ENCODE measurements around the gene PIP4K2B. TPM values are rescaled to one million over a fixed set of nuclear protein-coding genes. Genes with fewer than 3 reads are reported as not detected.

Gene PIP4K2B
- total and polyA plus RNA-seq, 9 of the 15 experiments (the other 6 are each of a cell fraction or from before 2014, with no cell fraction given) = 3.7 to 29.9 (median 23.0) TPM

DNA sequence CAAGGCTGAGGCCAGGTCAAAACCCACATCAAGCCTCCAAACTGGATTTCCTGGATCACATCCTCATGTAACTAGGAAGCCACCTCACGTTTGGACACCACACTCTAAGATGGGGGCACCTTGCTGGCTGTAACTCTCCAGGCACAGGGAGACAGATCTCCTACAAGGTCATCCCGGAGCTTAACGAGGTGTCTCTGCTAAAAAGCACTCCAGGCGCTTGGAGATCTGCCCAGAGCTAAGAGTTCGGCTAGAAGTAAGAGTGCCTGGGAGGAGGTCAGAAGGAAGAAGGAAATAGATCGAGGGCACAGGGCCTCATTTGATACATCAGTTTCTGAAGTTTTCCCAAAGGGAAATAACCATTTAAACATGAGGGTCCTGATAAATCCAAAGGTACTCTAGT lies 30.9 kb downstream of the PIP4K2B start:
- ChIA-PET POLR2A (interaction anchor here (0.6 to 1.5 kb wide), 2 partner anchors 11 to 16 kb away, joined by 3 read pairs; no protein-coding TSS in a partner anchor), CTCF (ENCODE audit: low intra/inter-chr PET ratio) (no interaction called here)
- Histone ChIP-seq H2AFZ (ENCODE audit: low read depth, low read length) (no peak overlapping the region), H3K4me2 (ENCODE audit: insufficient read depth, low read length) (no peak overlapping the region), H3K79me2 (ENCODE audit: control insufficient read depth, insufficient read depth, low read length) (no peaks in the 10 kb centered on the region), H3K9me1 (ENCODE audit: control insufficient read depth, insufficient read depth, low read length) (no peaks in the 10 kb centered on the region), H3K36me3 (ENCODE audit: control insufficient read depth, insufficient read depth, low read length) (peaks cover 93% of the 10 kb centered on the region), H3K27ac (ENCODE audit: extremely low read depth, low read depth, low read length) (no peak overlapping the region), H3K4me3 (no peak overlapping the region), H3K9ac (ENCODE audit: insufficient read depth in 1 of 2, low read depth in 2 of 2, low read length in 2 of 2) (no peak overlapping the region), H3K9me3 (replicated peaks; ENCODE audit: control insufficient read depth, insufficient read depth, low read depth, low read length) (no peaks in the 10 kb centered on the region), H4K20me1 (replicated peaks; ENCODE audit: control insufficient read depth, insufficient read depth, low read length) (no peaks in the 10 kb centered on the region; the same call in 1 of the 2 replicates), H3K4me1 (replicated peaks in 1 of 2; ENCODE audit: control insufficient read depth in 2 of 2, insufficient read depth in 2 of 2, low read length in 2 of 2) (no peaks in the 10 kb centered on the region), H3K27me3 (ENCODE audit: control insufficient read depth in 2 of 2, insufficient read depth in 2 of 2, low read length in 2 of 2) (no peaks in the 10 kb centered on the region)
- 74% methylated on average over 6 of the region's 6 CpGs for WGBS (ENCODE audit: insufficient coverage, low coverage, missing lambda C conversion rate)
- intact Hi-C loops (cut with micrococcal nuclease) = no loop called here
- TF ChIP-seq, protein P1, sequence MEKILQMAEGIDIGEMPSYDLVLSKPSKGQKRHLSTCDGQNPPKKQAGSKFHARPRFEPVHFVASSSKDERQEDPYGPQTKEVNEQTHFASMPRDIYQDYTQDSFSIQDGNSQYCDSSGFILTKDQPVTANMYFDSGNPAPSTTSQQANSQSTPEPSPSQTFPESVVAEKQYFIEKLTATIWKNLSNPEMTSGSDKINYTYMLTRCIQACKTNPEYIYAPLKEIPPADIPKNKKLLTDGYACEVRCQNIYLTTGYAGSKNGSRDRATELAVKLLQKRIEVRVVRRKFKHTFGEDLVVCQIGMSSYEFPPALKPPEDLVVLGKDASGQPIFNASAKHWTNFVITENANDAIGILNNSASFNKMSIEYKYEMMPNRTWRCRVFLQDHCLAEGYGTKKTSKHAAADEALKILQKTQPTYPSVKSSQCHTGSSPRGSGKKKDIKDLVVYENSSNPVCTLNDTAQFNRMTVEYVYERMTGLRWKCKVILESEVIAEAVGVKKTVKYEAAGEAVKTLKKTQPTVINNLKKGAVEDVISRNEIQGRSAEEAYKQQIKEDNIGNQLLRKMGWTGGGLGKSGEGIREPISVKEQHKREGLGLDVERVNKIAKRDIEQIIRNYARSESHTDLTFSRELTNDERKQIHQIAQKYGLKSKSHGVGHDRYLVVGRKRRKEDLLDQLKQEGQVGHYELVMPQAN (IDR thresholded peaks at IDR 0.05; ENCODE audit: borderline replicate concordance) = no peak
- no peak for TF ChIP-seq MEIS2 (IDR thresholded peaks at IDR 0.05; ENCODE audit: partially characterized antibody)
- no peak for TF ChIP-seq SREBF1 (IDR thresholded peaks at IDR 0.05; ENCODE audit: borderline replicate concordance, low read depth, low read length)
- TF ChIP-seq PKNOX1 (IDR thresholded peaks at IDR 0.05) = no peak
- TF ChIP-seq, protein P2, sequence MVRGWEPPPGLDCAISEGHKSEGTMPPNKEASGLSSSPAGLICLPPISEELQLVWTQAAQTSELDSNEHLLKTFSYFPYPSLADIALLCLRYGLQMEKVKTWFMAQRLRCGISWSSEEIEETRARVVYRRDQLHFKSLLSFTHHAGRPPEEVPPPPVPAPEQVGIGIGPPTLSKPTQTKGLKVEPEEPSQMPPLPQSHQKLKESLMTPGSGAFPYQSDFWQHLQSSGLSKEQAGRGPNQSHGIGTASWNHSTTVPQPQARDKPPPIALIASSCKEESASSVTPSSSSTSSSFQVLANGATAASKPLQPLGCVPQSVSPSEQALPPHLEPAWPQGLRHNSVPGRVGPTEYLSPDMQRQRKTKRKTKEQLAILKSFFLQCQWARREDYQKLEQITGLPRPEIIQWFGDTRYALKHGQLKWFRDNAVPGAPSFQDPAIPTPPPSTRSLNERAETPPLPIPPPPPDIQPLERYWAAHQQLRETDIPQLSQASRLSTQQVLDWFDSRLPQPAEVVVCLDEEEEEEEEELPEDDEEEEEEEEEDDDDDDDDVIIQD (CRISPR knock-in tag; IDR thresholded peaks at IDR 0.05) = no peak
- TF ChIP-seq, protein P3, sequence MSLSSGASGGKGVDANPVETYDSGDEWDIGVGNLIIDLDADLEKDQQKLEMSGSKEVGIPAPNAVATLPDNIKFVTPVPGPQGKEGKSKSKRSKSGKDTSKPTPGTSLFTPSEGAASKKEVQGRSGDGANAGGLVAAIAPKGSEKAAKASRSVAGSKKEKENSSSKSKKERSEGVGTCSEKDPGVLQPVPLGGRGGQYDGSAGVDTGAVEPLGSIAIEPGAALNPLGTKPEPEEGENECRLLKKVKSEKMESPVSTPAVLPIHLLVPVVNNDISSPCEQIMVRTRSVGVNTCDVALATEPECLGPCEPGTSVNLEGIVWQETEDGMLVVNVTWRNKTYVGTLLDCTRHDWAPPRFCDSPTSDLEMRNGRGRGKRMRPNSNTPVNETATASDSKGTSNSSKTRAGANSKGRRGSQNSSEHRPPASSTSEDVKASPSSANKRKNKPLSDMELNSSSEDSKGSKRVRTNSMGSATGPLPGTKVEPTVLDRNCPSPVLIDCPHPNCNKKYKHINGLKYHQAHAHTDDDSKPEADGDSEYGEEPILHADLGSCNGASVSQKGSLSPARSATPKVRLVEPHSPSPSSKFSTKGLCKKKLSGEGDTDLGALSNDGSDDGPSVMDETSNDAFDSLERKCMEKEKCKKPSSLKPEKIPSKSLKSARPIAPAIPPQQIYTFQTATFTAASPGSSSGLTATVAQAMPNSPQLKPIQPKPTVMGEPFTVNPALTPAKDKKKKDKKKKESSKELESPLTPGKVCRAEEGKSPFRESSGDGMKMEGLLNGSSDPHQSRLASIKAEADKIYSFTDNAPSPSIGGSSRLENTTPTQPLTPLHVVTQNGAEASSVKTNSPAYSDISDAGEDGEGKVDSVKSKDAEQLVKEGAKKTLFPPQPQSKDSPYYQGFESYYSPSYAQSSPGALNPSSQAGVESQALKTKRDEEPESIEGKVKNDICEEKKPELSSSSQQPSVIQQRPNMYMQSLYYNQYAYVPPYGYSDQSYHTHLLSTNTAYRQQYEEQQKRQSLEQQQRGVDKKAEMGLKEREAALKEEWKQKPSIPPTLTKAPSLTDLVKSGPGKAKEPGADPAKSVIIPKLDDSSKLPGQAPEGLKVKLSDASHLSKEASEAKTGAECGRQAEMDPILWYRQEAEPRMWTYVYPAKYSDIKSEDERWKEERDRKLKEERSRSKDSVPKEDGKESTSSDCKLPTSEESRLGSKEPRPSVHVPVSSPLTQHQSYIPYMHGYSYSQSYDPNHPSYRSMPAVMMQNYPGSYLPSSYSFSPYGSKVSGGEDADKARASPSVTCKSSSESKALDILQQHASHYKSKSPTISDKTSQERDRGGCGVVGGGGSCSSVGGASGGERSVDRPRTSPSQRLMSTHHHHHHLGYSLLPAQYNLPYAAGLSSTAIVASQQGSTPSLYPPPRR (CRISPR knock-in tag; IDR thresholded peaks at IDR 0.05; ENCODE audit: borderline replicate concordance) = no peak
- TF ChIP-seq, protein P4, sequence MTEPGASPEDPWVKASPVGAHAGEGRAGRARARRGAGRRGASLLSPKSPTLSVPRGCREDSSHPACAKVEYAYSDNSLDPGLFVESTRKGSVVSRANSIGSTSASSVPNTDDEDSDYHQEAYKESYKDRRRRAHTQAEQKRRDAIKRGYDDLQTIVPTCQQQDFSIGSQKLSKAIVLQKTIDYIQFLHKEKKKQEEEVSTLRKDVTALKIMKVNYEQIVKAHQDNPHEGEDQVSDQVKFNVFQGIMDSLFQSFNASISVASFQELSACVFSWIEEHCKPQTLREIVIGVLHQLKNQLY (CRISPR knock-in tag; conservative IDR thresholded peaks at IDR 0.05) = no peak
- no peak for TF ChIP-seq SIN3A (IDR thresholded peaks at IDR 0.05; ENCODE audit: borderline replicate concordance in 2 of 2, control insufficient read depth in 1 of 2, low read depth in 2 of 2, low read length in 2 of 2)
- TF ChIP-seq ZNF717 (CRISPR knock-in tag; IDR thresholded peaks at IDR 0.05) = no peak
- no peak for FAIRE-seq
- no TSS peak for BruUV-seq (replicated peaks)
- in situ Hi-C loops (cut with MboI) = no loop called here
- no peak for DNase-seq (ENCODE audit: extremely low read depth in 1 of 4, low spot score in 3 of 4)
- no peak for ATAC-seq
